Natural killer cell (primary cell): ENCODE results near the gene GAS6. TPM values are rescaled to one million over a fixed set of nuclear protein-coding genes. Genes with fewer than 3 reads are reported as not detected.

ENCODE experiments used
- ATAC-seq, 3 donors: fragments of 150-1000 bp in 2 of 3; fragments of 200-7000 bp in 1 of 3; cut with Tn5 transposase; 1 replicate in 1 of 3; 2 replicates in 2 of 3; pipeline ENCODE4 v1.10.0; 2021; ENCODE audit warnings: mild to moderate bottlenecking in 2 of 3, moderate library complexity in 2 of 3
- DNase-seq, 2 donors: peaks; one replicate each; pipeline versions ENCODE4 v3.0.0 to v3.0.0-alpha.2; 2013 to 2021; ENCODE audit warnings: mixed read lengths in 1 of 2
- H3K27ac ChIP-seq: one replicate; pipeline ENCODE4 v1.5.1; 2013; ENCODE audit warnings: mild to moderate bottlenecking, low read length
- H3K27me3 ChIP-seq: one replicate; pipeline ENCODE4 v1.6.1; 2013; ENCODE audit warnings: low read length; ENCODE audit not compliant: control insufficient read depth, insufficient read depth
- H3K36me3 ChIP-seq: one replicate; pipeline ENCODE4 v1.6.1; 2013; ENCODE audit warnings: low read length; ENCODE audit not compliant: control insufficient read depth, insufficient read depth
- H3K4me1 ChIP-seq: one replicate; pipeline ENCODE4 v1.6.1; 2013; ENCODE audit warnings: low read length; ENCODE audit not compliant: control insufficient read depth, insufficient read depth
- H3K4me3 ChIP-seq: one replicate; pipeline ENCODE4 v1.5.1; 2013; ENCODE audit warnings: low read length
- H3K9me3 ChIP-seq: one replicate; pipeline ENCODE4 v1.6.1; 2013; ENCODE audit warnings: low read length; ENCODE audit not compliant: control insufficient read depth, insufficient read depth
- H3K27ac Mint-ChIP-seq, 2 donors: one replicate each; pipeline ENCODE4 v1.8.0; 2022; ENCODE audit warnings: mild to moderate bottlenecking in 2 of 2, mixed read lengths in 2 of 2, moderate library complexity in 1 of 2
- H3K27me3 Mint-ChIP-seq, 2 donors: one replicate each; pipeline ENCODE4 v1.8.0; 2022; ENCODE audit warnings: low read depth in 2 of 2, mixed read lengths in 2 of 2
- H3K36me3 Mint-ChIP-seq: one replicate; pipeline ENCODE4 v1.8.0; 2022; ENCODE audit warnings: mixed read lengths
- H3K4me1 Mint-ChIP-seq, 2 donors: one replicate each; pipeline ENCODE4 v1.8.0; 2022; ENCODE audit warnings: mixed read lengths in 2 of 2
- H3K4me3 Mint-ChIP-seq: one replicate; pipeline ENCODE4 v1.8.0; 2022; ENCODE audit warnings: mild to moderate bottlenecking, moderate library complexity, mixed read lengths
- H3K9me3 Mint-ChIP-seq, 2 donors: one replicate each; pipeline ENCODE4 v1.8.0; 2022; ENCODE audit warnings: mixed read lengths in 2 of 2
- CTCF ChIP-seq: fragments of 200-600 bp; IDR thresholded peaks from one replicate; pipeline ENCODE4 v1.8.0; 2022; ENCODE audit warnings: antibody characterized with exemption
- WGBS: methylation state at CpG from one replicate; pipeline ENCODE4 v1.1.7; 2013; ENCODE audit warnings: missing lambda C conversion rate; ENCODE audit not compliant: insufficient coverage; 5-methylcytosine and 5-hydroxymethylcytosine counted together
- intact Hi-C: fragments of 100-400 bp; cut with micrococcal nuclease; formaldehyde crosslinking; loops from one replicate; pipeline ENCODE4 v1.14.2; 2022
- total RNA-seq, 4 donors: library from RNA; stranded (reverse); fragments of 120-200 nt in 1 of 4; gene quantifications; one replicate each; pipeline versions ENCODE4 v1.2.3 to v1.2.4, GENCODE V29; 2013 to 2022

The GAS6 gene
- total RNA-seq, 3 donors from 2014 or later (not counting 1 experiment from before 2014, with no cell fraction given) = 0.40 to 1.4 (median 0.41) TPM

DNA sequence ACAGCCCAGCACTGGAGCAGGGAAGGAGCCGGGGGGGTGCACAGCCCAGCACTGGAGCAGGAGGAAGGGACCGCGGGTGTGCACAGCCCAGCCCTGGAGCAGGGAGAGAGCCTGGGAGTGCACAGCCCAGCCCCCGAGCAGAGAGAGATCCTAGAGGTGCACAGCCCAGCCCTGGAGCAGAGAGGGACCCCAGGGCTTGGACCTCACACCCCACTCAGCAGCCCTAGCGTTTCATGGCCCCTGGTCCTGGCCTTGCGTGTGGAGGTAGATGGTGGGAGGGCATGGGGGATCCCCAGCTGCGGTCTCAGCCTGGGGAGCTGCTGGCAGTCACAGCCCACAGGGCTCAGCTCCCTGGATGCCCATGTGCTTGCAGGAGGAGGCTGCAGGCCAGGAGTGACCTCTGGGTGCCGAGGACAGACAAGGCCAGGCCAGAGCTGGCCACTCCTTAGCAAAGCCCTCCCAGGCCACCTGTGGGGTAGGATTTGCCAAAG lies 25.1 kb downstream of the GAS6 start:
- Mint-ChIP-seq H3K27me3 (peaks cover 2 to 13% of the 10 kb centered on the region in 2 donors), H3K9me3 (no peaks in the 10 kb centered on the region), H3K4me3 (no peak overlapping the region), H3K36me3 (no peaks in the 10 kb centered on the region), H3K27ac (no peak overlapping the region), H3K4me1 (peaks cover 12 to 22% of the 10 kb centered on the region in 2 donors)
- TF ChIP-seq CTCF = no peak
- Histone ChIP-seq H3K9me3 (peaks cover 14% of the 10 kb centered on the region), H3K36me3 (no peaks in the 10 kb centered on the region), H3K4me3 (no peak overlapping the region), H3K27me3 (no peaks in the 10 kb centered on the region), H3K4me1 (peaks cover 29% of the 10 kb centered on the region), H3K27ac (no peak overlapping the region)
- DNase-seq (no peak), ATAC-seq (no peak)
- intact Hi-C loops = no loop called here
- WGBS = 91% methylated on average over 8 of the region's 8 CpGs

DNA sequence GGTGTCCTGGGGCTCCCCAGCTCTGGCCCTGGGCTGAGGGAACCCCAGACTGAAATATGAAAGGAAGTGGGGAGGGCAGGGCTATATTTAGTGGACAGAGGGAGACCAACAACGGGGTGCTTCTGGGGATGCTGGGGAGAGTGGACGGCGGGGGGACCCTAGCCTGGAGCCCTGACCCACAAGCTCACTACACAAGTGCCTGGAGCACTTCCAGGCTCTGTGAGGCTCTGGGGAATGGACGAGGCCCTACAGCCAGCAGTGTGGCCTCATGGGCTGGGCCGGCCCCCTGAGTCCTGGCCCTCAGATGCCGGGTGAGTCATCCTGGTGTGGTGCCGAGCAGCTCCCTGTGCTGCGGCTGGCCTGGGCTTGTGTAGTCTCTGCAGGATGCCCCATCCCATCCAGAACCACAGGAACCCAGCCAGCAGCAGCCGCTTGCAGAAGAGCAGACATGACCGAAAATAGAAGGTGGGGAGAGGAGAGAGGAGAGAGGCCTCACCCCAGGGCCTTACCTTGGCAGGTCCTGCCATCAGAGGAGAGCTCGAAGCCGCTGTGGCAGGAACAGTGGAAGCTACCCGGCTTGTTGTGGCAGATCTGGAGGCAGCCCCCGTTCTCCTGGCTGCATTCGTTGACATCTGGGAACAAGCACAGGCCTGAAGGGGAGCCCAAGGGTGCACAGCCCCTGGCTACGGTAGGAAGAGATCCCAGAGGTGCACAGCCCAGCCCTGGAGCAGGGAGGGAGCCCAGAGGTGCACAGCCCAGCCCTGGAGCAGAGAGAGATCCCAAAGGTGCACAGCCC lies 26.1 kb downstream of the GAS6 start:
- Histone ChIP-seq H3K9me3 (peaks cover 14% of the 10 kb centered on the region), H3K4me3 (no peak overlapping the region), H3K4me1 (peaks cover 28% of the 10 kb centered on the region), H3K27ac (no peak overlapping the region), H3K27me3 (no peaks in the 10 kb centered on the region), H3K36me3 (no peaks in the 10 kb centered on the region)
- peaks cover 0 to 13% of the 10 kb centered on the region in 2 donors for H3K27me3 Mint-ChIP-seq
- TF ChIP-seq CTCF = no peak
- 88% methylated on average over 16 of the region's 16 CpGs for WGBS
- intact Hi-C loops = no loop called here
- no peaks in the 10 kb centered on the region for H3K9me3 Mint-ChIP-seq
- ATAC-seq (no peak), DNase-seq (no peak)
- no peak overlapping the region for H3K4me3 Mint-ChIP-seq
- H3K27ac Mint-ChIP-seq = no peak overlapping the region
- H3K4me1 Mint-ChIP-seq = peaks cover 12 to 22% of the 10 kb centered on the region in 2 donors
- H3K36me3 Mint-ChIP-seq = no peaks in the 10 kb centered on the region

GRCh38 chr13:113836768-113837559 lies 26.9 kb downstream of the GAS6 start:
- Mint-ChIP-seq H3K9me3 (no peaks in the 10 kb centered on the region), H3K36me3 (no peaks in the 10 kb centered on the region), H3K27me3 (peaks cover 0 to 11% of the 10 kb centered on the region in 2 donors), H3K27ac (no peak overlapping the region), H3K4me3 (no peak overlapping the region), H3K4me1 (peaks cover 8 to 16% of the 10 kb centered on the region in 2 donors)
- intact Hi-C loops = no loop called here
- no peaks in the 10 kb centered on the region for H3K36me3 ChIP-seq
- peaks cover 8% of the 10 kb centered on the region for H3K9me3 ChIP-seq
- H3K27me3 ChIP-seq = no peaks in the 10 kb centered on the region
- ATAC-seq = no peak
- no peak overlapping the region for H3K27ac ChIP-seq
- H3K4me1 ChIP-seq = peaks cover 20% of the 10 kb centered on the region
- no peak overlapping the region for H3K4me3 ChIP-seq
- WGBS = 85% methylated on average over 19 of the region's 19 CpGs
- DNase-seq = no peak
- TF ChIP-seq CTCF = no peak
